IPS DF 4.7 (cell line): ENCODE data around the gene RCCD1.
"Not testable (repeated sequence)": the region's sequence is repeated elsewhere in the genome, so short reads cannot be mapped to it uniquely, and the experiment has no call there.

ENCODE experiments used
- DNase-seq: peaks from one replicate; pipeline ENCODE4 v3.0.0-alpha.2; 2013; ENCODE audit warnings: low spot score; ENCODE audit errors: extremely low read depth

Gene RCCD1

GRCh38 chr15:90954712-90955623 is at the start of gene RCCD1:
Gene RCCD1, plus strand, starts transcription at chr15:90954884. Its CDS starts 1,851 bp downstream, at chr15:90956735.
- no peak for DNase-seq

- no peak for DNase-seq
Observed at GRCh38 chr15:90905306-90906180, 49.1 kb upstream of the RCCD1 start.

- no peak for DNase-seq
Observed at GRCh38 chr15:90906181-90906849, 48.4 kb upstream of the RCCD1 start.

GRCh38 chr15:90907051-90907660 is 47.5 kb upstream of the RCCD1 start:
- DNase-seq = no peak

- no peak for DNase-seq
Observed at GRCh38 chr15:90907838-90908507, 46.7 kb upstream of the RCCD1 start.

- DNase-seq = not testable (repeated sequence)
Observed at GRCh38 chr15:90909449-90909848, 45.2 kb upstream of the RCCD1 start.

GRCh38 chr15:90909976-90910375 is 44.7 kb upstream of the RCCD1 start:
- DNase-seq = no peak

- DNase-seq = no peak
Observed at GRCh38 chr15:90910441-90911301, 44.0 kb upstream of the RCCD1 start.

- no peak for DNase-seq
Observed at GRCh38 chr15:90911302-90911623, 43.4 kb upstream of the RCCD1 start.

- DNase-seq = no peak
Observed at GRCh38 chr15:90911906-90912769, 42.5 kb upstream of the RCCD1 start.

- no peak for DNase-seq
Observed at GRCh38 chr15:90912770-90913075, 42.0 kb upstream of the RCCD1 start.

GRCh38 chr15:90913398-90913944 is 41.2 kb upstream of the RCCD1 start:
- DNase-seq = no peak

GRCh38 chr15:90914305-90915080 is 40.2 kb upstream of the RCCD1 start:
- no peak for DNase-seq

- no peak for DNase-seq
Observed at GRCh38 chr15:90915216-90915807, 39.4 kb upstream of the RCCD1 start.

GRCh38 chr15:90915808-90916440 is 38.8 kb upstream of the RCCD1 start:
- no peak for DNase-seq

- DNase-seq = no peak
Observed at GRCh38 chr15:90916461-90916860, 38.2 kb upstream of the RCCD1 start.

GRCh38 chr15:90917569-90917968 is 37.1 kb upstream of the RCCD1 start:
- DNase-seq = no peak
